Endodermal cell (in vitro differentiated cells): ENCODE data around the gene PHOSPHO2. TPM values are rescaled to one million over a fixed set of nuclear protein-coding genes. Genes with fewer than 3 reads are reported as not detected.

Experiments
- DNase-seq: peaks from one replicate; pipeline ENCODE4 v3.0.0-alpha.2; 2017
- H3K27ac ChIP-seq: 2 replicates; pipeline ENCODE4 v1.5.1; 2013; ENCODE audit warnings: mild to moderate bottlenecking, low read depth, low read length, moderate library complexity
- H3K27me3 ChIP-seq: 2 replicates; pipeline ENCODE4 v1.6.1; 2013; ENCODE audit warnings: mild to moderate bottlenecking, low read length, moderate library complexity; ENCODE audit not compliant: insufficient read depth, control insufficient read depth, poor library complexity, severe bottlenecking
- H3K36me3 ChIP-seq: 2 replicates; pipeline ENCODE4 v1.7.0; 2013; ENCODE audit warnings: mild to moderate bottlenecking, low read length, moderate library complexity; ENCODE audit not compliant: control insufficient read depth, insufficient read depth
- H3K4me1 ChIP-seq: one replicate; pipeline ENCODE4 v1.7.0; 2013; ENCODE audit warnings: low read length; ENCODE audit not compliant: control insufficient read depth, insufficient read depth
- H3K4me3 ChIP-seq: 2 replicates; pipeline ENCODE4 v1.5.1; 2013; ENCODE audit warnings: mild to moderate bottlenecking, low read length, moderate library complexity
- H3K9ac ChIP-seq: 2 replicates; pipeline ENCODE4 v1.6.1; 2013; ENCODE audit warnings: mild to moderate bottlenecking, low read length, moderate library complexity; ENCODE audit not compliant: poor library complexity, severe bottlenecking; ENCODE audit errors: extremely low read depth
- H3K9me3 ChIP-seq: 2 replicates; pipeline ENCODE4 v1.6.1; 2013; ENCODE audit warnings: mild to moderate bottlenecking, low read length, moderate library complexity; ENCODE audit not compliant: control insufficient read depth
- H3K27ac Mint-ChIP-seq: 2 replicates; pipeline ENCODE4 v1.8.0; 2020; ENCODE audit warnings: mixed read lengths
- H3K27me3 Mint-ChIP-seq: 2 replicates; pipeline ENCODE4 v1.8.0; 2021; ENCODE audit warnings: mild to moderate bottlenecking, mixed read lengths; ENCODE audit not compliant: insufficient read depth
- H3K36me3 Mint-ChIP-seq: 2 replicates; pipeline ENCODE4 v1.8.0; 2020; ENCODE audit warnings: low read depth, mixed read lengths
- H3K4me1 Mint-ChIP-seq: 2 replicates; pipeline ENCODE4 v1.8.0; 2020; ENCODE audit warnings: mixed read lengths
- H3K4me3 Mint-ChIP-seq: 2 replicates; pipeline ENCODE4 v1.8.0; 2020; ENCODE audit warnings: mild to moderate bottlenecking, moderate library complexity, mixed read lengths
- H3K9me3 Mint-ChIP-seq: 2 replicates; pipeline ENCODE4 v1.8.0; 2020; ENCODE audit warnings: mild to moderate bottlenecking, mixed read lengths
- WGBS, 2 experiments: methylation state at CpG; one replicate each; pipeline versions ENCODE4 v1.1.5 to v1.1.7; 2013; ENCODE audit warnings: missing lambda C conversion rate in 2 of 2, mixed read lengths in 1 of 2; ENCODE audit not compliant: insufficient coverage in 1 of 2, insufficient read length in 1 of 2; 5-methylcytosine and 5-hydroxymethylcytosine counted together
- total RNA-seq, 2 donors: library from RNA; stranded (reverse); fragmentation: NEBNext Ultra II Directional in 1 of 2; extraction: Animal tissue kit (Norgen Biotek cat#: 25700) in 1 of 2; gene quantifications; 2 replicates in 1 of 2; 3 replicates in 1 of 2; pipeline ENCODE4 v1.2.1, GENCODE V29; 2021
- TF ChIP-seq, protein P1 (sequence below): fragments of 200-600 bp; sonication (generic); conservative IDR thresholded peaks from 2 replicates; pipeline ENCODE4 v1.5.0; 2021; ENCODE audit warnings: antibody characterized with exemption, mild to moderate bottlenecking

The PHOSPHO2 gene
- total RNA-seq, 2 donors from 2014 or later = 6.3 to 7.3 TPM

DNA sequence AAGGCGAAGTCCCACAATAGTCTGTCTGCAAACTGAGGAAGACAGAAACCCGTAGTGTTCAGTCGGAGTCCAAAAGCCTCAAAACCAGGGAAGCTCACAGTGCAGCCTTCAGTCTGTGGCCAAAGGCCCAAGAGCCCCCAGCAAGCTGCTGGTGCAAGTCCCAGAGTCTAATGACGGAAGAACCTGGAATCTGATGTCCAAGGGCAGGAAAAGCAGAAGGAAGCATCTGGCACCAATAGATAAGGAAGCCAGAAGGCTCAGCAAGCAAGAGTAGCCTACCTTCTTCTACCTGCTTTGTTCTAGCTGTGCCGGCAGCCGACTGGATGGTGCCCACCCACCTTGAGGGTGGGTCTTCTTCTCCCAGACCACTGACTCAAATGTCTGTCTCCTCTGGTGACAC lies 21.9 kb upstream of the PHOSPHO2 start:
- no peak overlapping the region for H3K4me3 Mint-ChIP-seq
- DNase-seq = no peak
- H3K27ac Mint-ChIP-seq = no peak overlapping the region
- Histone ChIP-seq H3K9me3 (no peaks in the 10 kb centered on the region), H3K4me3 (no peak overlapping the region), H3K27ac (no peak overlapping the region), H3K27me3 (peaks cover 24% of the 10 kb centered on the region), H3K36me3 (no peaks in the 10 kb centered on the region), H3K9ac (no peak overlapping the region), H3K4me1 (no peaks in the 10 kb centered on the region)
- WGBS, 2 experiments = 89 to 94% methylated on average over 6 of the region's 6 CpGs
- H3K36me3 Mint-ChIP-seq = no peaks in the 10 kb centered on the region
- TF ChIP-seq, protein P1, sequence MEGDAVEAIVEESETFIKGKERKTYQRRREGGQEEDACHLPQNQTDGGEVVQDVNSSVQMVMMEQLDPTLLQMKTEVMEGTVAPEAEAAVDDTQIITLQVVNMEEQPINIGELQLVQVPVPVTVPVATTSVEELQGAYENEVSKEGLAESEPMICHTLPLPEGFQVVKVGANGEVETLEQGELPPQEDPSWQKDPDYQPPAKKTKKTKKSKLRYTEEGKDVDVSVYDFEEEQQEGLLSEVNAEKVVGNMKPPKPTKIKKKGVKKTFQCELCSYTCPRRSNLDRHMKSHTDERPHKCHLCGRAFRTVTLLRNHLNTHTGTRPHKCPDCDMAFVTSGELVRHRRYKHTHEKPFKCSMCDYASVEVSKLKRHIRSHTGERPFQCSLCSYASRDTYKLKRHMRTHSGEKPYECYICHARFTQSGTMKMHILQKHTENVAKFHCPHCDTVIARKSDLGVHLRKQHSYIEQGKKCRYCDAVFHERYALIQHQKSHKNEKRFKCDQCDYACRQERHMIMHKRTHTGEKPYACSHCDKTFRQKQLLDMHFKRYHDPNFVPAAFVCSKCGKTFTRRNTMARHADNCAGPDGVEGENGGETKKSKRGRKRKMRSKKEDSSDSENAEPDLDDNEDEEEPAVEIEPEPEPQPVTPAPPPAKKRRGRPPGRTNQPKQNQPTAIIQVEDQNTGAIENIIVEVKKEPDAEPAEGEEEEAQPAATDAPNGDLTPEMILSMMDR = no peak
- H3K4me1 Mint-ChIP-seq = no peaks in the 10 kb centered on the region
- peaks cover 6% of the 10 kb centered on the region for H3K27me3 Mint-ChIP-seq
- no peaks in the 10 kb centered on the region for H3K9me3 Mint-ChIP-seq

DNA sequence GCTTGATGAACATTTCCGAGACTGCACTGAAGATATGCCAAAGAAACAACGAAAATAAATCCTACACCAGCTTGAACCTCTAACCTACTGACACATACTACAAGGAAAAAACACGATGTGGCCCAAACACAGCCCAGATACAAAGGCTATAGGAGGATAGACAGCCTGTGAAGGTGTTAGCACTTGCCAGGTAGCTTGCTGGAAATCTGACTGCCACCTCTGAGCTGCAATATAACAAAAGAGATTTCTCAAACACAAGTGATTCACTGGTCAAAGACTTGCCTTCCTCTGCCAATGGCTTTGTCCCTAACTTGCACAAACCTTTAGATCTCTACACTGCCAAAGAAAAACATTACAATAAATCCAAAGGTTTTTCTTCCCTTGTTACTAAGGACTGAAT lies 21.2 kb upstream of the PHOSPHO2 start:
- Mint-ChIP-seq H3K36me3 (no peaks in the 10 kb centered on the region), H3K4me3 (no peak overlapping the region), H3K27ac (no peak overlapping the region), H3K27me3 (peaks cover 3% of the 10 kb centered on the region), H3K4me1 (no peaks in the 10 kb centered on the region), H3K9me3 (no peaks in the 10 kb centered on the region)
- DNase-seq = no peak
- no peak overlapping the region for H3K9ac ChIP-seq
- no peaks in the 10 kb centered on the region for H3K36me3 ChIP-seq
- TF ChIP-seq, protein P1 = no peak
- WGBS, 2 experiments = 76% methylated on average over 3 of the region's 3 CpGs; no CpG with 5 or more reads in 1 of the 2 experiments
- H3K4me1 ChIP-seq = no peaks in the 10 kb centered on the region
- H3K9me3 ChIP-seq = no peaks in the 10 kb centered on the region
- peaks cover 17% of the 10 kb centered on the region for H3K27me3 ChIP-seq
- no peak overlapping the region for H3K27ac ChIP-seq
- no peak overlapping the region for H3K4me3 ChIP-seq

DNA sequence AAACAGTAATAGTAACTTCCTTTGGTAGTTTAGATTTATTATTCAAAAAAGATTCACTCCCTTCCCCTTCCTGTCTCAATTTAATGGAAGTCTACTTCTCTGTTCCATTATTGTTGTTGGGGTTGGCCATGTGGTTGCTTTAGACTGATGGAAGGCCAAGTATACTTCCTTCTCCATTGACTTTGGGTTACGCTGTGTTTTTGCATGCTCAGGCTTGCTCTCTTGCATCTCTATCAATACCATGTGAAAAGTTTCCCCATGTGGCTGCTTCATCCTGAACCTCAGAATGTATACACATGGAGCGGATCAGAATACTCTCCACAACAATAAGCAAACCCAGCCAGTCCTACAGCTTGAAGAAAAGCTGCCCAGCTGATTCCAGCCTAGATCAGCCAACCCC lies 20.3 kb upstream of the PHOSPHO2 start:
- TF ChIP-seq, protein P1 = no peak
- H3K9me3 ChIP-seq = no peaks in the 10 kb centered on the region
- H3K36me3 ChIP-seq = no peaks in the 10 kb centered on the region
- no peaks in the 10 kb centered on the region for H3K36me3 Mint-ChIP-seq
- no peak overlapping the region for H3K27ac Mint-ChIP-seq
- H3K27ac ChIP-seq = no peak overlapping the region
- H3K27me3 ChIP-seq = peaks cover 9% of the 10 kb centered on the region
- H3K4me3 Mint-ChIP-seq = no peak overlapping the region
- 92% methylated on average over 2 of the region's 2 CpGs; no CpG with 5 or more reads in 1 of the 2 experiments for WGBS, 2 experiments
- H3K9me3 Mint-ChIP-seq = no peaks in the 10 kb centered on the region
- H3K4me1 ChIP-seq = no peaks in the 10 kb centered on the region
- no peak overlapping the region for H3K4me3 ChIP-seq
- DNase-seq = no peak
- peaks cover 2% of the 10 kb centered on the region for H3K27me3 Mint-ChIP-seq
- no peak overlapping the region for H3K9ac ChIP-seq
- no peaks in the 10 kb centered on the region for H3K4me1 Mint-ChIP-seq
